CD4-positive, alpha-beta T cell (primary cell): ENCODE measurements around the gene RNF126. TPM values are rescaled to one million over a fixed set of nuclear protein-coding genes. Genes with fewer than 3 reads are reported as not detected.

ENCODE experiments used
- ATAC-seq: fragments of 200-7000 bp; cut with Tn5 transposase; one replicate; pipeline ENCODE4 v1.10.0; 2022; ENCODE audit warnings: mild to moderate bottlenecking; ENCODE audit not compliant: poor library complexity
- CTCF ChIA-PET: fragments of 350-600 bp; sonication (Branson Sonifier 250); formaldehyde crosslinking; loops from one replicate; lab custom pipeline; 2021; ENCODE audit warnings: antibody characterized with exemption, inconsistent platforms; lab: Charles Lee
- POLR2A ChIA-PET: fragments of 350-600 bp; sonication (Branson Sonifier 250); formaldehyde crosslinking; loops from one replicate; lab custom pipeline; 2021; ENCODE audit warnings: antibody characterized with exemption, inconsistent platforms; lab: Charles Lee
- DNase-seq, 14 experiments: peaks; one replicate each; pipeline ENCODE4 v3.0.0-alpha.2; 2013 to 2020; ENCODE audit warnings: mixed read lengths in 2 of 14
- H3K27ac ChIP-seq, 2 donors: one replicate each; pipeline versions ENCODE4 v1.5.1 to v1.7.0; 2013; ENCODE audit warnings: low read length in 2 of 2, low read depth in 1 of 2, mild to moderate bottlenecking in 1 of 2
- H3K27me3 ChIP-seq, 2 experiments: 1 replicate in 1 of 2; 2 replicates in 1 of 2; pipeline versions ENCODE4 v1.6.1 to v1.7.0; 2013; ENCODE audit warnings: low read length in 2 of 2, control low read depth in 1 of 2, mild to moderate bottlenecking in 1 of 2, moderate library complexity in 1 of 2; ENCODE audit not compliant: insufficient read depth in 2 of 2, control insufficient read depth in 1 of 2
- H3K36me3 ChIP-seq: one replicate; pipeline ENCODE4 v1.6.1; 2013; ENCODE audit warnings: low read length, control low read depth; ENCODE audit not compliant: insufficient read depth
- H3K4me1 ChIP-seq: one replicate; pipeline ENCODE4 v1.6.1; 2013; ENCODE audit warnings: low read length, control low read depth; ENCODE audit not compliant: insufficient read depth
- H3K4me3 ChIP-seq: one replicate; pipeline ENCODE4 v1.5.1; 2013; ENCODE audit warnings: mild to moderate bottlenecking, low read length, moderate library complexity
- H3K9me3 ChIP-seq, 2 experiments: 1 replicate in 1 of 2; 2 replicates in 1 of 2; pipeline versions ENCODE4 v1.6.1 to v1.7.0; 2013; ENCODE audit warnings: low read length in 2 of 2, mild to moderate bottlenecking in 2 of 2, control low read depth in 1 of 2, moderate library complexity in 1 of 2; ENCODE audit not compliant: control insufficient read depth in 1 of 2, insufficient read depth in 1 of 2
- H3K27ac Mint-ChIP-seq: one replicate; pipeline ENCODE4 v1.8.0; 2020; ENCODE audit warnings: mixed read lengths
- H3K27me3 Mint-ChIP-seq: one replicate; pipeline ENCODE4 v1.8.0; 2021; ENCODE audit warnings: mixed read lengths
- H3K36me3 Mint-ChIP-seq: one replicate; pipeline ENCODE4 v1.8.0; 2021; ENCODE audit warnings: low read depth, mixed read lengths
- H3K4me1 Mint-ChIP-seq: one replicate; pipeline ENCODE4 v1.8.0; 2021; ENCODE audit warnings: low read depth, mixed read lengths
- H3K4me3 Mint-ChIP-seq: one replicate; pipeline ENCODE4 v1.8.0; 2020; ENCODE audit warnings: mild to moderate bottlenecking, mixed read lengths
- H3K9me3 Mint-ChIP-seq: one replicate; pipeline ENCODE4 v1.8.0; 2020; ENCODE audit warnings: mixed read lengths
- CTCF ChIP-seq: fragments of 200-600 bp; IDR thresholded peaks from one replicate; pipeline ENCODE4 v1.8.0; 2022; ENCODE audit warnings: antibody characterized with exemption, mild to moderate bottlenecking
- intact Hi-C, 2 experiments: fragments of 100-400 bp; cut with DNase I in 1 of 2; cut with micrococcal nuclease in 1 of 2; formaldehyde crosslinking; loops; one replicate each; pipeline versions ENCODE4 v1.15.1 to v1.9.0; 2023 to 2025; cut with DNase I, micrococcal nuclease
- total RNA-seq, 174 experiments: library from RNA in 2 of 174; stranded (reverse) in 2 of 174; gene quantifications; one replicate each; pipeline ENCODE4 v1.2.3 and lab custom pipeline; 2021 to 2026

The RNF126 gene
- total RNA-seq, 2 experiments from 2014 or later, result 112 to 119 TPM

- Histone ChIP-seq H3K36me3 (no peaks in the 10 kb centered on the region), H3K4me1 (peaks cover 2% of the 10 kb centered on the region), H3K9me3 (peaks cover 0 to 16% of the 10 kb centered on the region in 2 experiments), H3K4me3 (no peak overlapping the region), H3K27ac (no peak overlapping the region), H3K27me3 (peaks cover 25 to 33% of the 10 kb centered on the region in 2 experiments)
- H3K27me3 Mint-ChIP-seq, result peaks cover 35% of the 10 kb centered on the region
- no peaks in the 10 kb centered on the region for H3K4me1 Mint-ChIP-seq
- no peaks in the 10 kb centered on the region for H3K36me3 Mint-ChIP-seq
- H3K9me3 Mint-ChIP-seq, result no peaks in the 10 kb centered on the region
- ATAC-seq (no peak), DNase-seq (no peak)
- POLR2A ChIA-PET, result no interaction called here
- H3K27ac Mint-ChIP-seq, result no peak overlapping the region
- H3K4me3 Mint-ChIP-seq, result no peak overlapping the region
- CTCF ChIA-PET, result no interaction called here
- intact Hi-C loops, result no loop called here
- no peak for TF ChIP-seq CTCF
Measured at GRCh38 chr19:709965-710571, 47.1 kb upstream of the RNF126 start.

- no peaks in the 10 kb centered on the region for H3K4me1 Mint-ChIP-seq
Measured at GRCh38 chr19:709196-709964, 46.4 kb upstream of the RNF126 start.

More at GRCh38 chr19:709196-709964, 46.4 kb upstream of the RNF126 start:
- H3K27ac ChIP-seq, result no peak overlapping the region
- H3K27me3 Mint-ChIP-seq, result peaks cover 35% of the 10 kb centered on the region
- intact Hi-C loops, result no loop called here
- H3K9me3 Mint-ChIP-seq, result no peaks in the 10 kb centered on the region
- H3K9me3 ChIP-seq, result peaks cover 0 to 13% of the 10 kb centered on the region in 2 experiments
- no peak for ATAC-seq
- H3K4me3 ChIP-seq, result no peak overlapping the region
- no peaks in the 10 kb centered on the region for H3K36me3 Mint-ChIP-seq
- no peak for TF ChIP-seq CTCF
- H3K27ac Mint-ChIP-seq, result no peak overlapping the region
- H3K27me3 ChIP-seq, result peaks cover 25 to 37% of the 10 kb centered on the region in 2 experiments
- ChIA-PET POLR2A (no interaction called here), CTCF (no interaction called here)
- DNase-seq, result no peak
- H3K4me3 Mint-ChIP-seq, result no peak overlapping the region
- peaks cover 8% of the 10 kb centered on the region for H3K4me1 ChIP-seq
- H3K36me3 ChIP-seq, result no peaks in the 10 kb centered on the region
